ENCODE data around the gene TRANK1. TPM values are rescaled to one million over a fixed set of nuclear protein-coding genes. Genes with fewer than 3 reads are reported as not detected.

TRANK1 gene
- 8.8 TPM in 2 replicates for total RNA-seq (2021; fragmentation: NEBNext Ultra II Directional; extraction: Animal tissue kit (Norgen Biotek cat#: 25700))
- 2.9 and 3.9 TPM in 2 replicates for polyA plus RNA-seq (2011; rRNA removed)
- 4.0 TPM for polyA plus RNA-seq (2011; cell fraction: cytosol; rRNA removed)
- 6.2 TPM for polyA plus RNA-seq (2011; cell fraction: nucleus; rRNA removed)
- 3.0 to 5.2 TPM (median 4.6 TPM) in 4 replicates for polyA plus RNA-seq (2012, experiment 1 of 2)
- polyA plus RNA-seq (2012, experiment 2 of 2): 0.25 TPM
- 0.99 TPM for polyA plus RNA-seq (2013, experiment 1 of 2)
- 0.81 TPM for polyA plus RNA-seq (2013, experiment 2 of 2)
- polyA minus RNA-seq (2011; rRNA and poly(A)+ RNA removed): 10.2 and 11.5 TPM in 2 replicates
- polyA minus RNA-seq (2011; cell fraction: cytosol; rRNA and poly(A)+ RNA removed): 5.1 TPM
- 8.1 TPM for polyA minus RNA-seq (2011; cell fraction: nucleus; rRNA and poly(A)+ RNA removed)
- long read RNA-seq, experiment 1, partial matches to known transcripts: 5 of 5 reads
- long read RNA-seq, experiment 1, other reads (novel, unspliced or antisense): 0 of 5 reads
- long read RNA-seq, experiment 2: 0 reads

DNA sequence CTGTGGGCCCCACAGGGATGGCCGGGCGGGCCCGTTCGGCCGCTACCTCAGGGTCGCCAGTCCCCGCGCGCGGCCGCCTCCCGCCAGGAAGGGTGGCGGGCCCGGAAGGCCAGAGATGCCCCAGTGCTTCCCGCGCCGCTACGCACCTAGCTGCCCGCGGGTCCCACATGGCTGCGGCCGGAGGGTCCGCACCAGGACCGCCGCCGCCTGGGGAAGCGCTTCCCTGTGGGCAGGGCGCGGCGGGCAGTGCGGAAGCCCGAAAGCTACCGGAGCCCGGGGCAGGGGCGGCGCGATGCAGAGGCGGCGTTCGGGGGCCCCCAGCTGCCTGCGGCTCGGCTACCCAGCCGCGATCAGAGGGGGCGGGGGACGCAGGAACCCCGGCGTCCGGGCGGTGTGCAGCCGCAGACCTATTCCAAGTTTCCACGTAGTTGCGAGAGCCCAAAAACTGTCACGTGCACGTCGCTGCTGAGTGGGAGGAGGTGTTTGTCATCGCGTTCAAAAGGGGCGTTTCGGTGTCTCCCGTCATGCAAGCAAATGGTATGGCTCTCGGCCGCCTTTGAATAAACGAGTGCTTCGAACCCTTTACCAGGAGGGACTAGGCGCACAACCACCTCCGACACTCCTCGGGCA is at the start of gene TRANK1:
Gene TRANK1, minus strand, starts transcription at position 414 of the 630 bp plus-strand sequence. Its CDS starts 245 bp downstream, at position 169.
- Histone ChIP-seq H2BK20ac (ENCODE audit: low read length) (peak within 1 kb of the TSS; percentile 52; the same call in 1 of the 2 replicates), H4K20me1 (replicated peaks in 1 of 2; ENCODE audit: control insufficient read depth in 1 of 2, insufficient read depth in 2 of 2, low read length in 2 of 2) (no peaks in the 10 kb centered on the region), H3K4me3 (ENCODE audit: extremely low read depth in 1 of 4, insufficient read depth in 2 of 4, low read depth in 3 of 4, low read length in 4 of 4) (peak within 1 kb of the TSS; percentile 53 to 64 (median 59)), H3K4ac (replicated peaks; ENCODE audit: insufficient read length, low read depth, low read length) (peak within 1 kb of the TSS; percentile 42), H3K56ac (replicated peaks; ENCODE audit: insufficient read length, low read depth, low read length) (no peak within 1 kb of the TSS), H2BK5ac (ENCODE audit: low read depth, low read length) (no peak within 1 kb of the TSS; the same call in 1 of the 2 replicates), H4K91ac (replicated peaks; ENCODE audit: insufficient read length, low read length) (peak within 1 kb of the TSS; percentile 70), H3K27me3 (replicated peaks in 1 of 4; ENCODE audit: control insufficient read depth in 3 of 4, extremely low read depth in 1 of 4, insufficient read depth in 3 of 4, low read length in 3 of 4) (peaks cover 4 to 28% (median 19%) of the 10 kb centered on the region in 4 experiments), H2BK12ac (ENCODE audit: low read depth, low read length) (peak within 1 kb of the TSS; percentile 84), H2AFZ (ENCODE audit: low read length) (peak within 1 kb of the TSS; percentile 69), H3K79me1 (ENCODE audit: low read depth, low read length) (no peaks in the 10 kb centered on the region), H2BK120ac (replicated peaks; ENCODE audit: low read depth, low read length) (no peak within 1 kb of the TSS), H3K79me2 (ENCODE audit: control insufficient read depth in 1 of 2, insufficient read depth in 2 of 2, low read length in 2 of 2) (no peaks in the 10 kb centered on the region), H3K4me2 (ENCODE audit: insufficient read depth in 1 of 2, low read depth in 2 of 2, low read length in 2 of 2) (peak within 1 kb of the TSS; percentile 91 to 95), H3K9me3 (ENCODE audit: insufficient read depth in 2 of 2, low read depth in 1 of 2, low read length in 1 of 2) (peaks cover 0 to 2% of the 10 kb centered on the region in 2 experiments; a peak in 1 of 4 replicates), H3K4me1 (replicated peaks in 1 of 4; ENCODE audit: control insufficient read depth in 3 of 4, insufficient read depth in 4 of 4, low read length in 3 of 4) (peaks cover 0 to 10% (median 1%) of the 10 kb centered on the region in 4 experiments; a peak in 4 of 7 replicates), H3K27ac (ENCODE audit: low read depth, low read length) (no peak within 1 kb of the TSS), H3K36me3 (ENCODE audit: control insufficient read depth in 2 of 4, insufficient read depth in 4 of 4, low read length in 3 of 4) (no peaks in the 10 kb centered on the region), H3K23me2 (ENCODE audit: low read depth, low read length) (peaks cover 18% of the 10 kb centered on the region), H3K23ac (ENCODE audit: insufficient read length) (no peak within 1 kb of the TSS), H3K18ac (ENCODE audit: extremely low read depth, low read length) (peak within 1 kb of the TSS; percentile 94), H2BK15ac (ENCODE audit: low read length) (peak within 1 kb of the TSS; percentile 88), H3K9ac (replicated peaks in 1 of 4; ENCODE audit: extremely low read depth in 1 of 4, low read depth in 3 of 4, low read length in 3 of 4) (peak within 1 kb of the TSS; percentile 36 to 88 (median 71)), H2AK5ac (ENCODE audit: low read depth, low read length) (no peak within 1 kb of the TSS), H3K14ac (ENCODE audit: insufficient read length) (no peak within 1 kb of the TSS), H4K5ac (ENCODE audit: insufficient read length, low read depth, low read length) (no peak within 1 kb of the TSS), H4K8ac (ENCODE audit: extremely low read depth, insufficient read depth, low read length) (peak within 1 kb of the TSS; percentile 97)
- DNase-seq (ENCODE audit: low read depth in 1 of 2, low spot score in 2 of 2): peak in 1 of 2 experiments; percentile 80
- POLR2A ChIA-PET (ENCODE audit: partially characterized antibody): interaction anchor here (0.6 to 3.7 kb wide), 9 partner anchors 11 to 84 kb away, joined by 3 to 34 read pairs (median 4); partner anchors contain the start of genes EPM2AIP1 and MLH1
- no peak for FAIRE-seq
- WGBS, 2 experiments (ENCODE audit: extremely low coverage in 1 of 2, insufficient coverage in 1 of 2, insufficient read length in 1 of 2, insufficient replicate concordance in 2 of 2, low coverage in 1 of 2, low lambda C conversion rate in 2 of 2, missing lambda C conversion rate in 1 of 2): 6% methylated on average over 29 of the region's 68 CpGs; no CpG with 5 or more reads in 1 of the 2 experiments
- CTCF ChIA-PET (ENCODE audit: partially characterized antibody): interaction anchor here (1.0 to 4.9 kb wide), 11 partner anchors 10 to 131 kb away, joined by 3 to 66 read pairs (median 3); no protein-coding TSS in a partner anchor
- no peak for TF ChIP-seq SIN3A (conservative IDR thresholded peaks at IDR 0.05 in 1 of 2, IDR thresholded peaks at IDR 0.05 in 1 of 2; ENCODE audit: low read depth in 1 of 2, low read length in 2 of 2)
- TF ChIP-seq EZH2 (IDR thresholded peaks at IDR 0.05; ENCODE audit: low read depth, low read length, severe bottlenecking): peak; percentile 57
- TF ChIP-seq SIRT6 (IDR thresholded peaks at IDR 0.05; ENCODE audit: low read length): no peak
- TF ChIP-seq, protein P1, sequence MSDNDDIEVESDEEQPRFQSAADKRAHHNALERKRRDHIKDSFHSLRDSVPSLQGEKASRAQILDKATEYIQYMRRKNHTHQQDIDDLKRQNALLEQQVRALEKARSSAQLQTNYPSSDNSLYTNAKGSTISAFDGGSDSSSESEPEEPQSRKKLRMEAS (IDR thresholded peaks at IDR 0.05): peak; percentile 72
- TF ChIP-seq CREB1 (IDR thresholded peaks at IDR 0.05): no peak; the same call in 1 of the 2 replicates
- TF ChIP-seq SAP30 (IDR thresholded peaks at IDR 0.05; ENCODE audit: insufficient read depth, insufficient replicate concordance, low read length): no peak
- TF ChIP-seq TAF1 (IDR thresholded peaks at IDR 0.05; ENCODE audit: low read depth, low read length): peak; percentile 46
- no peak for TF ChIP-seq RFX5 (IDR thresholded peaks at IDR 0.05; ENCODE audit: borderline replicate concordance, low read depth, low read length)
- no peak for TF ChIP-seq BACH1 (IDR thresholded peaks at IDR 0.05; ENCODE audit: low read length)
- TF ChIP-seq SRF (IDR thresholded peaks at IDR 0.05; ENCODE audit: low read depth, low read length): no peak

All from H1 (cell line).